Panc1 (cell line): ENCODE results near the gene SLC7A1. TPM values are rescaled to one million over a fixed set of nuclear protein-coding genes. Genes with fewer than 3 reads are reported as not detected.

Experiments used
- ATAC-seq: fragments of 200-7000 bp; cut with Tn5 transposase; 2 replicates; pipeline ENCODE4 v1.9.1; 2020; ENCODE audit warnings: mild to moderate bottlenecking, moderate library complexity
- BruUV-seq: library from RNA; stranded (reverse); fragments of 400-500 nt; replicated peaks from 2 replicates; lab custom pipeline; 2021; lab: Mats Ljungman, UMichigan
- CTCF ChIA-PET: fragments of 300-600 bp; sonication (Branson Sonifier 250); formaldehyde crosslinking; loops from one replicate; lab custom pipeline; 2022; ENCODE audit warnings: antibody characterized with exemption; lab: Charles Lee
- POLR2A ChIA-PET: fragments of 300-600 bp; sonication (Branson Sonifier 250); formaldehyde crosslinking; loops from one replicate; lab custom pipeline; 2022; ENCODE audit warnings: antibody characterized with exemption; lab: Charles Lee
- DNase-seq: peaks from one replicate; pipeline ENCODE4 v3.0.0-alpha.2; 2010; ENCODE audit warnings: low read depth, low spot score
- H3K27ac ChIP-seq: 2 replicates; pipeline ENCODE4 v1.5.1; 2011; ENCODE audit warnings: mild to moderate bottlenecking, low read length, inconsistent platforms
- H3K27me3 ChIP-seq: fragments of 200-500 bp; sonication (Bioruptor generic); 2 replicates; pipeline ENCODE4 v1.6.0; 2014; ENCODE audit warnings: low read length, inconsistent platforms; ENCODE audit not compliant: control insufficient read depth, insufficient read depth
- H3K36me3 ChIP-seq: fragments of 200-500 bp; sonication (Bioruptor generic); 2 replicates; pipeline ENCODE4 v1.5.1; 2014; ENCODE audit warnings: inconsistent platforms, mild to moderate bottlenecking, low read length, moderate library complexity; ENCODE audit not compliant: control insufficient read depth, insufficient read depth
- H3K4me1 ChIP-seq: 2 replicates; pipeline ENCODE4 v1.5.1; 2011; ENCODE audit warnings: inconsistent platforms, mild to moderate bottlenecking, low read length, moderate library complexity; ENCODE audit not compliant: control insufficient read depth, insufficient read depth
- H3K4me3 ChIP-seq, 2 experiments: 2 replicates each; pipeline ENCODE4 v1.5.1; 2011 to 2012; ENCODE audit warnings: low read depth in 2 of 2, low read length in 2 of 2, mild to moderate bottlenecking in 2 of 2, inconsistent platforms in 1 of 2, moderate library complexity in 1 of 2
- H3K9me3 ChIP-seq: fragments of 200-500 bp; sonication (Bioruptor generic); 2 replicates; pipeline ENCODE4 v1.5.1; 2014; ENCODE audit warnings: low read depth, mild to moderate bottlenecking, inconsistent platforms, low read length, moderate library complexity; ENCODE audit not compliant: control insufficient read depth, insufficient read depth
- CTCF ChIP-seq: fragments of 450-650 bp; IDR thresholded peaks from 2 replicates; pipeline ENCODE4 v1.5.1; 2017; ENCODE audit warnings: mild to moderate bottlenecking
- POLR2AphosphoS5 ChIP-seq: IDR thresholded peaks from 2 replicates; pipeline ENCODE4 v1.6.1; 2012; ENCODE audit warnings: mild to moderate bottlenecking, low read depth, low read length, moderate library complexity
- REST ChIP-seq, 2 experiments: IDR thresholded peaks; 2 replicates each; pipeline ENCODE4 v1.6.1; 2011 to 2012; ENCODE audit warnings: low read depth in 2 of 2, control low read depth in 1 of 2, low read length in 1 of 2, mild to moderate bottlenecking in 1 of 2, moderate library complexity in 1 of 2; ENCODE audit not compliant: insufficient read depth in 1 of 2
- SIN3A ChIP-seq: IDR thresholded peaks from 2 replicates; pipeline ENCODE4 v1.6.1; 2012; ENCODE audit warnings: low read depth, mild to moderate bottlenecking, low read length, moderate library complexity, borderline replicate concordance; ENCODE audit not compliant: insufficient read depth
- TCF7L2 ChIP-seq: IDR thresholded peaks from 2 replicates; pipeline ENCODE4 v1.6.1; 2011; ENCODE audit warnings: mild to moderate bottlenecking, low read depth, low read length, inconsistent platforms
- in situ Hi-C: cut with HindIII; loops from 2 replicates; pipeline ENCODE4 v1.10.0; 2016; ENCODE audit warnings: low sequenced_read_pairs, low pct_unique_long_range_greater_than_20kb
- intact Hi-C: fragments of 100-400 bp; cut with micrococcal nuclease; formaldehyde crosslinking; loops from one replicate; pipeline ENCODE4 v1.10.0; 2022; ENCODE audit not compliant: unreplicated experiment
- total RNA-seq: library from RNA; stranded (reverse); gene quantifications from one replicate; pipeline ENCODE4 v1.2.1, GENCODE V29; 2021; ENCODE audit not compliant: unreplicated experiment

Gene SLC7A1
- total RNA-seq, 1 experiment from 2014 or later: 63.3 TPM

DNA sequence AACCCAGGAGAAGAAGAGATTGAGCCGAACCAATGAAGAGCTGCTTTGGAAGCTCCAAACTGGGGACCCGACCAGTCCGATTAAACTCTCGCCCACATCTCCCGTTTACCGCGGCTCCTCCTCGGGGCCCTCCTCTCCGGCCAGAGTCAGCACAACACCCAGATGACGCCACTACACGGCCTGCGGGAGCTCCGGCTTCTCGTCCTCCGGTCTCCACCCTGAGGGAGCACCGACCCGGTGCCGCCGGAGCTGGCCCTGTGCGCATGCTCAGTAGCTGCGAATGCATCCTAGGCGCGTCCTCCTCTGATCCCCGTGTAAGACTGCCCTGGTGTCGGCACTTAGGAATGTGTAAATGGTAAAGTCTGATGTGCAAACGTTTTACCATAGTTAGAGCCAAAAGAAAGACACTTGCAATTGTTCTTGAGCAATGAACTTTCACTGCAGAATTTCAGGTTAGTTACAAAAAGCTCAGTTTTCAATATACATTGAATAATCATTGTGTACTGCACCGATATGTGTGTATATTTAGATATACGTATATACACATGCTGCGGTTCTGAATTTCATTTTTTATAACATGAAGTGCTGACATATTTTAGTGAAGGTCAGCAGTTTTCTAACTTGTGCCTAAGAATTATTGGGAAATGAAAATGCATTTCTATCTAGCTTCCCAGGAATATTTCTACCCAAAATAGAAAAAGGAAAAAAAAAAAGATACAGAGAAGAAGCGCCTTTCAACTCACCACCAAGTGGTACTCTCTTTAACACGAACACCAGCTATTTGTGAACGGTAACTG lies 92.2 kb downstream of the SLC7A1 start:
- Histone ChIP-seq H3K4me1 (no peaks in the 10 kb centered on the region), H3K27ac (no peak overlapping the region), H3K9me3 (no peaks in the 10 kb centered on the region), H3K4me3 (no peak overlapping the region), H3K36me3 (no peaks in the 10 kb centered on the region), H3K27me3 (no peaks in the 10 kb centered on the region)
- no peak for ATAC-seq
- intact Hi-C loops (no loop called here), in situ Hi-C loops (no loop called here)
- no TSS peak for BruUV-seq
- CTCF ChIA-PET: no interaction called here
- no peak for DNase-seq
- POLR2A ChIA-PET: interaction anchor here (0.6 kb wide), 1 partner anchor 1700 kb away, joined by 3 read pairs; no protein-coding TSS in a partner anchor
- no peak for TF ChIP-seq CTCF
- no peak for TF ChIP-seq REST (IDR thresholded peaks at IDR 0.05; ENCODE audit: insufficient read depth in 1 of 2, low read depth in 2 of 2, low read length in 1 of 2)
- no peak for TF ChIP-seq SIN3A
- TF ChIP-seq POLR2AphosphoS5: no peak
- TF ChIP-seq TCF7L2: no peak

- Histone ChIP-seq H3K27me3 (no peaks in the 10 kb centered on the region), H3K27ac (no peak overlapping the region), H3K36me3 (no peaks in the 10 kb centered on the region), H3K4me3 (no peak overlapping the region), H3K9me3 (no peaks in the 10 kb centered on the region), H3K4me1 (no peaks in the 10 kb centered on the region)
- no peak for TF ChIP-seq CTCF
- TF ChIP-seq SIN3A: no peak
- TF ChIP-seq TCF7L2: no peak
- no peak for TF ChIP-seq REST (IDR thresholded peaks at IDR 0.05; ENCODE audit: insufficient read depth in 1 of 2, low read depth in 2 of 2, low read length in 1 of 2)
- no peak for TF ChIP-seq POLR2AphosphoS5
- in situ Hi-C loops (no loop called here), intact Hi-C loops (no loop called here)
- no TSS peak for BruUV-seq
- no peak for ATAC-seq
- no peak for DNase-seq
- POLR2A ChIA-PET: no interaction called here
- CTCF ChIA-PET: no interaction called here
These were observed 93.0 kb downstream of the SLC7A1 start for GRCh38 chr13:29502391-29503008.
